ENCODE results near the gene TUBA4B. TPM values are rescaled to one million over a fixed set of nuclear protein-coding genes. Genes with fewer than 3 reads are reported as not detected.

Gene TUBA4B
- total and polyA plus RNA-seq, 2 of the 4 experiments (the other 2 are of a cell fraction): not detected

- dilution Hi-C loops (cut with HindIII; ENCODE audit: low sequenced_read_pairs, unreplicated experiment): no loop called here
- H2AFZ ChIP-seq (replicated peaks; ENCODE audit: low read length, poor library complexity): no peak overlapping the region
- no TSS peak for BruUV-seq (replicated peaks)
- H3K23ac ChIP-seq (ENCODE audit: low read depth, low read length): no peak overlapping the region
- H3K56ac ChIP-seq (ENCODE audit: extremely low read depth, insufficient read depth, low read length): no peak overlapping the region
- ATAC-seq (ENCODE audit: low read depth) (no peak), DNase-seq (no peak)
- no peak overlapping the region for H2AK5ac ChIP-seq (ENCODE audit: low read depth, low read length)
- H4K20me1 ChIP-seq (ENCODE audit: insufficient read depth, low read length): no peaks in the 10 kb centered on the region
- H3K14ac ChIP-seq (replicated peaks; ENCODE audit: low read depth, low read length): no peak overlapping the region
- no peak overlapping the region for H4K91ac ChIP-seq (ENCODE audit: insufficient read depth, low read depth, low read length)
- peaks cover 18% of the 10 kb centered on the region for H3K27me3 ChIP-seq (ENCODE audit: control insufficient read depth, insufficient read depth, low read length)
- H3K4ac ChIP-seq (ENCODE audit: low read depth, low read length): no peak overlapping the region
- no peaks in the 10 kb centered on the region for H3K36me3 ChIP-seq (ENCODE audit: control insufficient read depth, insufficient read depth, low read length)
- no peak overlapping the region for H2BK5ac ChIP-seq (ENCODE audit: low read depth, low read length, poor library complexity, severe bottlenecking)
- peaks cover 9% of the 10 kb centered on the region for H3K9me1 ChIP-seq (ENCODE audit: insufficient read depth, low read length)
- H3K9me3 ChIP-seq (ENCODE audit: control insufficient read depth, insufficient read depth, low read length): no peaks in the 10 kb centered on the region
- no peak overlapping the region for H3K4me3 ChIP-seq (ENCODE audit: insufficient read depth, low read depth, low read length)
- WGBS, 2 experiments (ENCODE audit: extremely low coverage in 2 of 2, insufficient read length in 1 of 2): no CpG with 5 or more reads among the region's 2 CpGs
- H3K79me1 ChIP-seq (ENCODE audit: low read depth in 1 of 2, low read length in 2 of 2): no peaks in the 10 kb centered on the region
- in situ Hi-C loops (cut with MboI; ENCODE audit: low sequenced_read_pairs): no loop called here
- no peak overlapping the region for H2BK120ac ChIP-seq (ENCODE audit: low read depth, low read length)
- H3K4me2 ChIP-seq (ENCODE audit: low read depth, low read length): no peak overlapping the region
- H3K9ac ChIP-seq (ENCODE audit: low read depth, low read length): no peak overlapping the region
- TF ChIP-seq BHLHE40 (IDR thresholded peaks at IDR 0.05; ENCODE audit: low read depth, low read length) (no peak), POLR2A (IDR thresholded peaks at IDR 0.05; ENCODE audit: low read depth, low read length) (no peak)
- no peak overlapping the region for H2AK9ac ChIP-seq (replicated peaks; ENCODE audit: low read depth, low read length, poor library complexity)
- intact Hi-C loops (cut with micrococcal nuclease): no loop called here
- H3K18ac ChIP-seq (ENCODE audit: low read depth, low read length): no peak overlapping the region
- peaks cover 10% of the 10 kb centered on the region for H3K4me1 ChIP-seq (ENCODE audit: control insufficient read depth, insufficient read depth, low read length)
- CTCF ChIA-PET: no interaction called here
- no peak overlapping the region for H2BK15ac ChIP-seq (ENCODE audit: low read depth, low read length)
- H3K27ac ChIP-seq (ENCODE audit: insufficient read depth, low read length): no peak overlapping the region
- no peak overlapping the region for H4K8ac ChIP-seq (ENCODE audit: low read depth in 2 of 2, low read length in 2 of 2)
- POLR2A ChIA-PET (ENCODE audit: unreplicated experiment): no interaction called here
- H4K5ac ChIP-seq (ENCODE audit: low read depth, low read length): no peak overlapping the region
- H2BK20ac ChIP-seq (ENCODE audit: low read depth, low read length): no peak overlapping the region
Measured at GRCh38 chr2:219271021-219271420, 18.0 kb downstream of the TUBA4B start.
